Loucy (cell line): ENCODE data around the gene AGPAT1.

Source experiments
- CTCF ChIP-seq: fragments of 200-600 bp; sonication (generic); conservative IDR thresholded peaks from 2 replicates; pipeline ENCODE4 v1.5.1; 2014; ENCODE audit warnings: mild to moderate bottlenecking, antibody characterized with exemption, low read length
- EZH2phosphoT487 ChIP-seq: fragments of 200-600 bp; IDR thresholded peaks from 2 replicates; pipeline ENCODE4 v1.6.1; 2018; ENCODE audit warnings: antibody characterized with exemption, mild to moderate bottlenecking, moderate library complexity, borderline replicate concordance

DNA sequence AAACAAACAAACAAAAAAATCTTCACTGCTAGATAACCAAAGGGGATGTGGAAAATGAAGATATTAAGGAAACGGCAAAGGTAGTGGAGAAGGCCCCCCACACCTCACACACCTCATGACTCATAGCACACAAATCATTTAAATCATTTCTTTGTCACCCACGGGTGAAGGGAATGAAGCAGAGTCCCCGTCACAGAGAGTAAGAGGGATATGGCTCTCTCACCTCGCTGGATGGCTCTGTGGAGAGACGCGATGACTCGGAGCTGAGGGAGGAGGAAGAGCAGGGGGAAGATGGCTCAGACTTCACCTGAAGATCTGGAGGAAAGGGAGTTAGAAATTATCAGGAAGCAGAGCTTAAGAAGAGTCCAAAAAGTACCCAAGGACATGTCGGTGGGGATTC lies 49.0 kb downstream of the AGPAT1 start:
- TF ChIP-seq CTCF (no peak), EZH2phosphoT487 (no peak)
